ENCODE data around the gene WWP2.

Gene WWP2

DNA sequence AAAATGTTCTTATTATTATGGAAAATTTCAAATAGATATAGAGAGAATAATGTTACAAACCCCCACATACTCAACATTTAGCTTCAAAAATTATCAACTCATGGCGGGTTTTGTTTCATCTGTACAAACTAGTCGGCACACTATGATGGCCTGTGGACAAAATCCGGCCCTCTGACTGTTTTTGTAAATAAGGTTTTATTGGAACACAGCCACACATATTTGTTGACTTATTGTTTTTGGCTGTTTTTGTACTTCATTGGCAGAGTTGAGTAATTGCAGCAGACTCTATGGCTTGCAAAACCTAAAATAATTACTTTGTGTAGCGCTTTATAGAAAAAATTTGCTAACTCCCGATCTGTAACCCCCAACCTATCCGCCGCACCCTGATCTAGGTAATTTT is 147.6 kb downstream of the WWP2 start:
- DNase-seq, result no peak
- intact Hi-C loops (cut with DNase I), result no loop called here

DNA sequence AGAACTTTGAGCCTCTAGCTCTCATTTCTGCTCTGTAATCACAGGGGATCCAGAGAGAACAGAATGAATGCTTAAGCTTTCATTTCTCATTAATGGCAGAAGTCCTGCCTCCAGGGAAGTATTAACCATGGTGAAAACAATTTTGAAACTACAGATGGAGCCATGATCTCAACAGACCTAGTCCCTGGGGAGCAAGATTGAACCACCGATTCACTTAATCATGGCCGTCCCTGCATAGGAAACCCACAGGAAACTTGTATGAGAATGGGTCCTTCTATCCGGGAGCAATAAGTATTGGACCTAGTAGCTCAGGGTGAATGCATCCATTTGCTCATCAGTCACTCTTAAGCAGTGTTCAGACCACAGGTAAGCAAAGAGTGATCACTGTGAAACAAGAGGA is 148.8 kb downstream of the WWP2 start:
- DNase-seq, result no peak
- intact Hi-C loops (cut with DNase I), result no loop called here

DNA sequence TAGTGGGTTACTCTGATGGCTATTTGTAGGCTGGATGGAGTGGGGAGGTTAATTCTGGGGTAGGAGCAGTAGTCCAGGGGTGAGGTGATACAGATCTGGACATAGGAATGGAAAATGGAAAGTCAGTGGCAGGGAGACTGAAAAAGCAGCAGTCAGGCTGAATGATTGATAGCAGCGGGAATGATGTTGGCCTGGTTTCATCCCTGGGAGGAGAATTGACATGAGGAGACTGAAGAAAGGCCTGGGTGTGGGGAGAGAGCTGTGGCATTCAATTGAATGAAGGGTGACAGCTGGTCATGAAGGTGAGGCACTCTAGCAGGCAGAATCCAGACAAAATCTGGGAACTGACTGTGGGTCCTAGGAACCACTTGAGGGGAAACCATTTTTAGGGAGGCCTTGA is 154.3 kb downstream of the WWP2 start:
- DNase-seq, result no peak
- intact Hi-C loops (cut with DNase I), result no loop called here

DNA sequence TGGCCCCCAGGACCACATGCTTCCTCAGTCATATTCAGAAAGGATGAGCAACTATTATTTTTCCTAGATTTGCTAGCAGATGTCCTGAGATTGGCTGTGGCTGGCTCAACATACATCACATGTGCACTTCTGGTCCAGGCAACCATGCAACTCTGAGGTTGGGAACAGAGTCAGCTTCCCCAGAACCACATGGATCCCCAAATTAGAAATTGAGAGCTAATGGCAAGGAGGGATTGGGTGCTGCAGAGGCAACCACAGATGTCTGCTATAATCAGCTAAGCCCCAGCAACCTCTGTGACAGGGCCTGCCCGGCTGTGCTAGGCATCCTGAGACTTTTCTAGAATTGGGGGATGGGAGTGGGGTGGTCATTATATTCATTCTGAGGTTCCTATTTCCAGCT is 155.2 kb downstream of the WWP2 start:
- intact Hi-C loops (cut with DNase I), result no loop called here
- no peak for DNase-seq

DNA sequence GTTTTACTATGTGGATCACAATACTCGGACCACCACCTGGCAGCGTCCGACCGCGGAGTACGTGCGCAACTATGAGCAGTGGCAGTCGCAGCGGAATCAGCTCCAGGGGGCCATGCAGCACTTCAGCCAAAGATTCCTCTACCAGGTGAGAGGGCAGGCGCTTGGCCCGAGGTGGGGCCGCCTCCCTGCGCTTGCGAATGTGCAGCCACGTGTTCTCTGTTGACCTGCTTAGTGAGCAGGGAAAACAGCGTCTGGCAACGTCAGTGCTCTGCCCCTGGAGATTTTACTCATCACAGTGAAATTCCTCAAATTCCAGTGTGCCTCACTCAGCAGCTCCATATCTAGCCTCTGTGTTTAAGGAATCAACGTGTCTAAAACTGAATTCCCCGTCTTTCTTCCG is 155.6 kb downstream of the WWP2 start:
- peak in 2 of 10 donors; percentile 65 to 87 for DNase-seq
- intact Hi-C loops (cut with DNase I), result no loop called here

DNA sequence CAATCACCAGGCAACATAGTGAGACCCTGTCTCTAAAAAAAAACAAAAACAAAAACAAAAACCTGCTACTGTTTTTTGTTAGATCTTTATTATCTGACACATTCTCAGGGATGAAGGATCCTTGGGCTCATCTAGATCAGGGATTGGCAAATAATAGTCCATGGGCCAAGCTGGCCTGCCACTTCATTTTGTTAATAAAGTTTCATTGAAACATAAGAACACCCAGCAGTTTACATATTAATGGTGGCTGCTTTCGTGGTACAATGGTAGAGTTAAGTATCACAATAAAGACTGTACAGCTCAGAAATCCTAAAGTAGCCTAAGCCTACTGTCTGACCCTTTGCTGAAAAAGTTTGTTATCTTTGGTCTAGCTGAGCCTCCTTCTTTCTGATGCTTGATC is 156.1 kb downstream of the WWP2 start:
- DNase-seq, result no peak
- intact Hi-C loops (cut with DNase I), result no loop called here

DNA sequence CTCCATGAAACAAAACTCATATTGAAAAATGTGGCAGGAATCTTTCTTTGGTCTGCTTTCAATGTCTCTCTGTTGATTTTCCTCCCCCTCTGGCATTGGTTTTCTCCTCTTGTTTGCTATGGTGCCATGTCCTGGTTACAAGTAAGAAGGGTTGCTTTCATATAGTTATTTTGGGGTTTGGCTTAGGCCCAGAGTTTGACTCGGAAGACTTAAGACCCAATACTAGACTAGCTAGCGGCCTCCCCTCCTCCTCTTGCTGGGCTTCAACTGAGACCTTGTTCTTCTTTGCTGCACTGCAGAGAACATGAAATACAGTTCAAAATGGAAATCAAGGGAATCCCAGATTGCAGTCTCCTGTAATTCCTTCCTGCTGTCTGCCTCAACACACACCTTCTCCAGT is 159.0 kb downstream of the WWP2 start:
- DNase-seq, result no peak
- intact Hi-C loops (cut with DNase I), result no loop called here

DNA sequence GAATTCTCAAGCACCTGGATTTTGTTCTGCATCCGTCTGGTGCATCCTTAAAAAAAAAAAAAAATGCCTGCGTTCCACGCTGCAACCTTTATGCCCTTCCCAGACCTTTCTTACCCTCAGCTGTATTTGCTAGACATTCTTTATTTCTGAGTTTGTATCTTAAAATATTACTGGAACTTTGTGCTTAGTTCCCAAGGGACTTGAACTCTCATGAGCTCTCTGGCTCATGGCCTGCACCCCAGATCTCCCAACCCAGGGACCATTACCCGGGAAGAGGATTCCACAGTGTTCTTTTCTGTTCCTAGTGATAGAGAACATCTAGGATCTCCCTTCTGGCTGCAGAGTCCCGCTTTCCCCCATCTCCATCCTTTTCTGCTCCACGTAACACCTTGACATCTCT is 160.1 kb downstream of the WWP2 start:
- intact Hi-C loops (cut with DNase I), result no loop called here
- DNase-seq, result no peak

DNA sequence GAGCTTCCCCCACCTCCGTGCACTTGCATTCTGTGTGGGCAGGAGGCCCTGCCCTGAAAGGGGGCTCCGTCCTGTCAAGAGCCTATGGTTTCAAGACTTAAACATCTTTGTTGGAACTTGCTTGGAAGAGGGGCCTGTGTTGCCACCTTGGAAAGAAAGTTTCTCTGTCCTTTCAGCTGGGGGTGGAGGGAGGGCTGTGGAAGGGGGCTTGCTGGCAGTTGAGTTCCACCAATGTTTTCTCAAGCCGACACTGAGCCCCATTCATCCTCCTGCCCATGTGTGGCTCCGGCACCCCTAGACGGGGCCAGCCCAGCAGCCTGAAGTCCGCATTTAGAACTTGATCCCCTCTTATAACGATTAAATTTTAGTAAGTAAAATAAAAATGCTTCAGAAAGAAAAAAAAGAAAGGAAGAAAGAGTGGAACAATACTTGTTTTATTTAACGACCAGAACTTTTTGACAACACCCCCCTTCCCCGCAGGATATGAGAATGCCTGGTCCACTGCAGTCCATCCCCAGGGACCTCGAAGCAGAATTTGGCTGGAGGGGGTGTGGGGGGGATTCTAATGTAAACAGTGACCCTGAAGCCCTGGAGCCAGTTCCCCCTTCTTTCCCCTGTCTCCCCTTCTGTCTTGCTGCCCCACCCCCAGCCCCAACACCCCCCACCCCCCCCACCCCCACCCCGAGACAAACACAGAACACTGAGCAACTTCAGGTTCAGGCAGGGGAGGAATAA is 162.1 kb downstream of the WWP2 start:
- intact Hi-C loops (cut with DNase I), result no loop called here
- no peak for DNase-seq

DNA sequence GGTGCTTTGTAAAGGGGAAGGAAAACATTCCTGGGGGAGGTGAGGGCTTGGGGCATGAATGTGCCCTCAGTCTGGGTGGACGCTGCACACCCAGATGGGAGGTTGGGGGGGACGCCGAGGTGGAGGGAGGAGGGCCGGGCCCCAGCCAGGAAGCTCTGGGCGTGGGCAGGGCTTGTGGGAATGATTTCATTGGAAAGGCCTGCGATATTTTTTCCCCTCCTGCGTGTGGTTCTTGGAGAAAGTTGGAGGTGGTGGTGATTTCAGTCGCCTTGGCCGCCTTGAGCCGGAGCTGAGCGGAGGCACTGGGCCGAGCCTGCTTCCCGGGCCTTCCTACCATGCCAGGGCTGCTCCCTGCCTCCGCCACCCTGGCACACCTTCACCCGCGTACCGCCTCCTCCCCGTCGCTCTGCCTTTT is 162.7 kb downstream of the WWP2 start:
- intact Hi-C loops (cut with DNase I), result no loop called here

DNA sequence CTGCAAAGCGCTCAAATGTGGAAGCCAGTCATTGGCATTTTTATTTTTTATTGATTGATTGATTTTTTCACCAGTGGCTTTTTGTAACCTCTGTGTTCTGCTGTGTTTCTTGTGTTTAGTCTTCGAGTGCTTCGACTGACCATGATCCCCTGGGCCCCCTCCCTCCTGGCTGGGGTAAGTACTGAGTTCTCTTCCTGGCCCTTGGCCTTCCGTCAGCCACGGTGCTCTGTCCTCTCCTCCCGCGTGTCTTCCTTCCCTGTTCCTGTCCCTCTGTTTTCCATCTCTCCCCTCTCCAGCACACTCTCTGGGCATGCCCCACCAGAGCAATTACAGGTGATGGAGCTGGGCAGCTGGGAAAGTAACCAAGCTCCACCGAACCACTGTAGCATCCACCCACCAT is 163.2 kb downstream of the WWP2 start:
- peak in 1 of 10 donors; percentile 57 for DNase-seq
- intact Hi-C loops (cut with DNase I), result no loop called here

More for the DNA sequence above, 162.7 kb downstream of the WWP2 start:
- peak in 5 of 10 donors; percentile 20 to 89 (median 80) for DNase-seq

DNA sequence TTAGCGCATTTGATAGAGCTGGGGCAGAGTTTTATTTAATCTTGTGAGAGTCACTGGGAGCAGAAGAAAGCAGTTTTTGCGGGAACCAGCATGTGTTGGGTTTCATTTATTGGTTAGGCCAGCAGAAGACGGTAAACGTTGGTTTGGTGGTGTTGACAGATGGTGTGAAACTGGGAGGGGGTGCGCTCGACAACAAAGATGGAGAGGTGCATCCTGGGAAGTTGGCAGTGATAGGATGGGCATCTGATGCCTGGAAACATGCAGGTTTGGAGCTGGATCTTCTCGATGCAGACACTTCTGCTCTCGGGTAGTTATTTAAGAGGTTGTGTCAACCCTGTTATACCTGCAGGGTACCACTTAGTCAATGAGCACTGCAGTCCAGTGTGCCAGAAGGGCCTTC is 164.1 kb downstream of the WWP2 start:
- intact Hi-C loops (cut with DNase I), result no loop called here
- DNase-seq, result peak in 2 of 10 donors; percentile 34 to 75

DNA sequence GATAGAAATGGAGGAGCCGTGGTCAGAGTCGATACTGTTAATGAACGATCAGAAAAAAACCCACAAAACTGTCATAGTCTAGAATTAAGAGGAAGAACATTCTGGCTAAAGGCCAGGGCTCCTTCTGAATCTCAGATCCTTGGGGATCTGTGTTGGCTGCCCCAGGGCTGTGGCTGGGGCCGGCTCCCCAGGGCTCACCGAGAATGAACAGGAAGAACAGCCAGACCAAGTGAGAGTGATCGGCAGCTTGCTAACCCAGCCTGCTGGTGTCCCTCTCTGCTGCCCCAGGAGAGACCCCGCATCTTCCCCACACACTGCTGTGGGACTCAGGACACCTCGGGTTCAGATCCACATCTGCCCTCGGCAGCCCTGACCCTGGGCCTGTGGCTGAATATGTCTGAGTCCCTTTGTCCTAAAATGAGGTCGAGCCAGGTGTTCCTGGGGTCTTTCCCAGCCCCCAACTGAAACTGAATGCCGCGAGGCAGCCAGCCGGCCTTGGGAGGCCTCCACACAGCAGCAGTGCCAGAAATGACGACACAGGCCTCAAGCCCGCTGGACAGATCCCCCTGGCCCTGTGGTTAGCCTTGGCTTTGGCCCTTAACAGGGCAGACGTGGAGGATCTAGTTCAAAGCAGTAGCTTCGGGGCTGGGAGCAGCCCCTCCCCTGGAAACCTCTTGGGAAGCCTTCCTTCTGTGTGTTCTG is 165.1 kb downstream of the WWP2 start:
- DNase-seq, result peak in 6 of 10 donors; percentile 33 to 88 (median 58)
- intact Hi-C loops (cut with DNase I), result no loop called here

DNA sequence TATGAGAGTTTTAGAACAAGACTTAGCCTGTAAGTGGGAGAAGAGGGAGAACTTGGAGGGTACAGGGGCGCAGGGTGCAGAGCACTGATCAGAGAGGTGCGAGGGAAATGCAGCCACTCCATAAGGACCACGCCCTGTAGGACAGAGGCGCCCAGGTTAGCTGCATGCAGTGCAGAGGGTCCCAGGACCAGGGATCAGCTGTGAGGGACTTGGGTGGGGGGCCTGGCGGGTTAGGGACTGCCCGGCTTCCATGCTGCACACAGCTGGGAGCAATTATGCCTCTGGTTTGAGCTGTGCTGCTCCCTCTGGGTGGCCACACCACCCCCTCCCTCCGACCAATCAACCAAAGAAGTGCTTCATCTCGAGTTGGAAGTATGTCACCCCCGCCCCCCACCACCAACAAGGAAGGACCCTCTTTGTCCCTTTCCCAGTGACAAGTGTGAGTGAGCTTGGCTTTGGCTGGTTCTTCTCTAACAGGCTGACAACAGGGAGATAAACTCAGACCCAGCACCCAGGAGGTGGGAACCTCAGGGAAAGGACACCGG is 166.8 kb downstream of the WWP2 start:
- DNase-seq, result peak in 2 of 10 donors; percentile 22 to 72
- intact Hi-C loops (cut with DNase I), result no loop called here

DNA sequence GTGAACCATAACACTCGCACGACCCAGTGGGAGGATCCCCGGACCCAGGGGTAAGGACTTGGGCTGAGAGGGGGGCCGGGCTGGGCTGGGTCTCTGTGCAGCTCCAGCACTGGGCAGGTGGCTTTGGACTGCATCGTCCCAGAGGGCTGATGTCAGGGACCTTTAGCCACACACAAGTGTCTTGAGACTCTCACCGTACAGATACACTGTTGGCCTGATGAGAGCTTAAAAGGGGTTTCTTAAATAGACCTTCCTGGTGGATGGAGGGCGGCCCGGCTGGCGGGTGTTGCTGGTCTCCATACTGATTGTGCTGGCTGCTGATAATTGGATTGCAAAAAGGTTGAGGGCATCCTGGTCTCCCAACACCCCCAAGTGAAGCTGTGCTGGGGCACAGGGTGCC is 167.3 kb downstream of the WWP2 start:
- intact Hi-C loops (cut with DNase I), result no loop called here
- peak in 3 of 10 donors; percentile 52 to 69 (median 54) for DNase-seq

DNA sequence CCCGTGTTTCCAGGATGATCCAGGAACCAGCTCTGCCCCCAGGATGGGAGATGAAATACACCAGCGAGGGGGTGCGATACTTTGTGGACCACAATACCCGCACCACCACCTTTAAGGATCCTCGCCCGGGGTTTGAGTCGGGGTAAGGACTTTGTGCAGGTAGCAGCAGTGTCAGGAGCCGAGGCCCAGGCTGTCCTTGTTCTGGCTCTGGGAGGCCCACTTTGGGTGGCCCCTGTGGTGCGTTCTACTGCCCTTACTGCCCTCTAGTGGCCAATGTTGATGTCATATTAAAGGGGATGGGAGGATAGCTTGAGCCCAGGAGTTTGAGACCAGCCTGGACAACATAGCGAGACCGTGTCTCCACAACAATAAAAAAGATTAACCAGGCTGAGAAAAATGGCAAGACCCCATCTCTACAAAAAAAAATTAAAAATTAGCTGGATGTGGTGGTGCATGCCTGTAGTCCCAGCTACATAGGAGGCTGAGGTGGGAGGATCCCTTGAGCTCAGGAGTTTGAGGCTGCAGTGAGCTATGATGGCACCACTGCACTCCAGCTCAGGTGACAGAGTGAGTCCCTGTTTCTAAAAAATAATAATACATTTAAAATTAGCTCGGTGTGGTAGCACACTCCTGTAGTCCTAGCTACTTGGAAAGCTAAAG is 168.1 kb downstream of the WWP2 start:
- peak in 6 of 10 donors; percentile 33 to 88 (median 50) for DNase-seq
- intact Hi-C loops (cut with DNase I), result loop anchor here (5.0 kb wide), 1 partner anchor 38 kb away; no protein-coding TSS in a partner anchor

DNA sequence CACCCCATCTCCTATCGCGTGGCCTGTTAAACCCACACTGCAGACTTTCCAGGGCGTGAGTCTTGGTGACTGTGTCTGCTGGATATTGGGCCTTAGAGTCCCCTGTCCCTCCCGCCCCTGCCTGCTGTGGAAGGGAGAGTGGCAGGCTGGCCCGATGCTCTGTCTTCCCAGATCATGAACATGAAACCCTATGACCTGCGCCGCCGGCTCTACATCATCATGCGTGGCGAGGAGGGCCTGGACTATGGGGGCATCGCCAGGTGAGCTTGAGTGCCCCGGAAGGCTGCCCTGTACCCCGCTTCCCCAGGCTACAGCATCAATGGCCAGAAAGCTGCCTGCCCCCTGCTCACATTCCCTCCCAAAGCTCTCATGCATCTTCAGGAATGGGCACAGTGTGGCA is 169.5 kb downstream of the WWP2 start:
- peak in 2 of 10 donors; percentile 58 to 79 for DNase-seq
- intact Hi-C loops (cut with DNase I), result loop anchor here (5.0 kb wide), 1 partner anchor 39 kb away; no protein-coding TSS in a partner anchor

DNA sequence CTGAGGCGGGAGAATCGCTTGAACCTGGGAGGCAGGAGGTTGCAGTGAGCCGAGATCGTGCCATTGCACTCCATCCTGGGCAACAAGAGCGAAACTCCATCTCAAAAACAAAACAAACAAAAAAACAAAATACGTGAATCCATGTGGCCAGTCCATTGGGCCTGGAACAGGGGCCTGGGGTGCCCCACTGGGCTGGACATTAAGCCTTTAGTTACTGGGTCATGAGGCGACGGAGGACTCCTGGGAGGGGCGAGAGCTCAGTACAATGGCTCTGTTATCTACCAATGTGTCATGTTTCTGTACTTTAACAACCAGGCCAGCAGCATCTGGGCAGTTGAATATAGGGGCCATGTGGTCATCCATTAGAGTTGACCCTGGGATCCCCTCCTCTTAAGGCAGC is 170.1 kb downstream of the WWP2 start:
- intact Hi-C loops (cut with DNase I), result loop anchor here (5.0 kb wide), 1 partner anchor 40 kb away; no protein-coding TSS in a partner anchor
- DNase-seq, result peak in 5 of 10 donors; percentile 51 to 91 (median 62)

DNA sequence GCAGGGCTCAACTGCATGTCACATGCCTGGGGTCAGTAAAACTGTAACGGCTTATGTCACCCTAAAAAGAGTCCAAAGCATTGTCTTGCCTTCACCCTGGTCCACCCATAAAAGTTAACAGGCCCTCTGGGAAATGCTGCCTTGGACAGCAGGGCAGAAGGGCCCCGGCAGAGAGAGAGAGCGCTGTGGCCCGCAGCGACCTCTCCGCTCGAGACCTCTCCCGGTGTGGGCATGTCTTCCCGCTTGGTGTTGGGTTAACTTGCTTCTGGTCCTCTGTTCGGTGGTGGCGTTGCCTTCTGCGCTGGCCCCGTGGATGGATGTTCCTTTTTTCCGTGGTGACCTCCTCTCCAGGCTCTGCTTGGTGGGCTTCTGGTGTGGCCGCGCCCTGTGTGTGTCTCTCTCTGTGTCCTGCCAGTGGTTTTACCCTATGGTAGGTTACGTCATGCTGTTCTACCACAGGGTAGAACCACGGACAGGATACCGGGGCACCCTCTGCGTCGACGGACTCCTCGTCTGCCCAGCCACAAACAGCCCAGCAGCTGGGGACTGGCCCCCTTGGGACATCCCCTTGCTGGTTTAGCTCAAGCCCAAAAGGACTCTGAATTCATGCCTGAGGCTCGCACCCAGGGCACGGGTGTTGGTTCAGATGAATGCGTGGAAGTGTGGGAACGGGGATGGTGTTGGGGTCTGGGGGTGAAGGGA is 170.7 kb downstream of the WWP2 start:
- intact Hi-C loops (cut with DNase I), result loop anchor here (5.0 kb wide), 1 partner anchor 41 kb away; no protein-coding TSS in a partner anchor

DNA sequence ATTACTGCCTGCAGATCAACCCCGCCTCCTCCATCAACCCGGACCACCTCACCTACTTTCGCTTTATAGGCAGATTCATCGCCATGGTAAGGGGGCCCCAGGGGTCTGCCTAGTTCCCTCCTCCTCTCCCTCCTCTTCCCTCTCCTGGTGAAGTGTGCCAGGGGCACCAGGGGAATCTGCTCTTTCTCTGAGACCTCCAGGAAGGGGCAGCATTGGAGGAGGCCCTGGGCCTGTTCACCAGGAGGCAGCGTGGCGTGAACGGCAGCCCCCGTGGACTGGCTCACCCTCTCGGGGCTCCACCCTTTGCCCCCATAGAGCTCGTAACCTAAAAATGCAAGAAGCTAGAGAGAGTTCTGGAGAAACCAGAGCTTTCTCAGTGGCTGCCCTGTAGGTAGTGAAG is 171.9 kb downstream of the WWP2 start:
- intact Hi-C loops (cut with DNase I), result loop anchor here (5.0 kb wide), 1 partner anchor 42 kb away; no protein-coding TSS in a partner anchor
- DNase-seq, result peak in 3 of 10 donors; percentile 19 to 55 (median 33)

More for the DNA sequence above, 170.7 kb downstream of the WWP2 start:
- peak in 3 of 10 donors; percentile 63 to 76 (median 66) for DNase-seq

Data from posterior cingulate gyrus (tissue), 11 donors.